GM12873 (cell line): Measurements from ENCODE around the gene NDUFS2.

Experiments used
- CTCF ChIP-seq: IDR thresholded peaks from 2 replicates; pipeline ENCODE4 v1.5.1; 2012; ENCODE audit warnings: low read depth, mild to moderate bottlenecking, moderate library complexity, low read length, control low read depth; ENCODE audit not compliant: insufficient read depth; ENCODE audit errors: missing control alignments

Gene NDUFS2

GRCh38 chr1:161189036-161189435 is 13.1 kb upstream of the NDUFS2 start:
- no peak for TF ChIP-seq CTCF

- TF ChIP-seq CTCF: no peak
Measured at GRCh38 chr1:161190962-161191521, 11.1 kb upstream of the NDUFS2 start.

- no peak for TF ChIP-seq CTCF
Measured at GRCh38 chr1:161191971-161192370, 10.2 kb upstream of the NDUFS2 start.

GRCh38 chr1:161192476-161193465 is 9.4 kb upstream of the NDUFS2 start:
- peak; percentile 95 for TF ChIP-seq CTCF

GRCh38 chr1:161193561-161194235 is 8.5 kb upstream of the NDUFS2 start:
- TF ChIP-seq CTCF: no peak

GRCh38 chr1:161195171-161195570 is 7.0 kb upstream of the NDUFS2 start:
- TF ChIP-seq CTCF: no peak

- no peak for TF ChIP-seq CTCF
Measured at GRCh38 chr1:161196111-161196510, 6.1 kb upstream of the NDUFS2 start.
